HL-60 (cell line): ENCODE results near the gene DBN1.

Experiments used
- CTCF ChIP-seq: IDR thresholded peaks from one replicate; pipeline ENCODE4 v1.5.1; 2011; ENCODE audit warnings: low read length, control low read depth, inconsistent platforms; ENCODE audit not compliant: insufficient read depth
- GABPA ChIP-seq: IDR thresholded peaks from 2 replicates; pipeline ENCODE4 v1.6.1; 2012; ENCODE audit warnings: low read depth
- POLR2AphosphoS5 ChIP-seq: IDR thresholded peaks from 2 replicates; pipeline ENCODE4 v1.6.1; 2012; ENCODE audit warnings: low read depth
- REST ChIP-seq: IDR thresholded peaks from 2 replicates; pipeline ENCODE4 v1.6.1; 2012; ENCODE audit warnings: low read depth; ENCODE audit not compliant: insufficient replicate concordance
- SPI1 ChIP-seq: IDR thresholded peaks from 2 replicates; pipeline ENCODE4 v1.6.1; 2012; ENCODE audit warnings: low read depth, mild to moderate bottlenecking, borderline replicate concordance

- TF ChIP-seq CTCF (no peak), REST (no peak), POLR2AphosphoS5 (no peak), SPI1 (no peak), GABPA (no peak)
Observed at GRCh38 chr5:177486256-177486655, 12.8 kb upstream of the DBN1 start.
